Ovary (tissue), 9 donors: Measurements from ENCODE around the gene PROZ. TPM values are rescaled to one million over a fixed set of nuclear protein-coding genes. Genes with fewer than 3 reads are reported as not detected.

Experiments
- DNase-seq, 5 donors: peaks; one replicate each; pipeline ENCODE4 v3.0.0-alpha.2; 2019 to 2020
- H3K27ac ChIP-seq, 2 donors: fragments of 200-600 bp; one replicate each; pipeline versions ENCODE4 v1.5.1 to v1.8.0; 2019 to 2022
- H3K27me3 ChIP-seq: fragments of 200-600 bp; one replicate; pipeline ENCODE4 v1.8.0; 2022
- H3K36me3 ChIP-seq: fragments of 200-600 bp; sonication (generic); one replicate; pipeline ENCODE4 v1.5.1; 2019
- H3K4me1 ChIP-seq: one replicate; pipeline ENCODE4 v1.8.1; 2013; ENCODE audit warnings: mild to moderate bottlenecking, moderate library complexity; ENCODE audit not compliant: insufficient read depth
- H3K4me3 ChIP-seq: fragments of 200-600 bp; sonication (generic); one replicate; pipeline ENCODE4 v1.5.1; 2017
- H3K9me3 ChIP-seq, 2 donors: fragments of 200-600 bp in 1 of 2; sonication (generic) in 1 of 2; one replicate each; pipeline versions ENCODE4 v1.5.1 to v1.8.1; 2013 to 2019; ENCODE audit warnings: mild to moderate bottlenecking in 1 of 2, moderate library complexity in 1 of 2
- CTCF ChIP-seq, 3 donors: fragments of 450-650 bp in 2 of 3; fragments of 200-600 bp in 1 of 3; IDR thresholded peaks; one replicate each; pipeline versions ENCODE4 v1.5.1 to v1.8.0; 2016 to 2022; ENCODE audit warnings: antibody characterized with exemption in 3 of 3, mild to moderate bottlenecking in 1 of 3
- EP300 ChIP-seq: sonication (generic); formaldehyde crosslinking; IDR thresholded peaks from one replicate; pipeline ENCODE4 v1.6.1; 2017; ENCODE audit warnings: antibody characterized with exemption
- POLR2A ChIP-seq: fragments of 450-650 bp; IDR thresholded peaks from one replicate; pipeline ENCODE4 v1.6.1; 2017; ENCODE audit warnings: antibody characterized with exemption, mild to moderate bottlenecking, moderate library complexity
- WGBS, 3 donors: extraction: QIAGEN DNeasy Blood & Tissue Kit in 1 of 3; methylation state at CpG; one replicate each; pipeline versions ENCODE4 v1.1.5 to v1.1.7; 2013 to 2017; 5-methylcytosine and 5-hydroxymethylcytosine counted together
- intact Hi-C, 4 donors: fragments of 100-400 bp; cut with DNase I; formaldehyde crosslinking; loops; one replicate each; pipeline versions ENCODE4 v1.11.0 to v1.15.1; 2022 to 2023
- polyA plus RNA-seq, 2 donors: library from polyadenylated mRNA; stranded (reverse); fragments of 200-250 nt in 1 of 2; fragments of 350-450 nt in 1 of 2; fragmentation: Illumina TruSeq in 1 of 2; extraction: RNeasy Lipid Tissue Mini Kit (QIAGEN cat#74804) in 1 of 2; gene quantifications; one replicate each; pipeline ENCODE4 v1.2.3, GENCODE V29; 2013 to 2014
- total RNA-seq, 7 donors: library from RNA; depleted of rRNA in 2 of 7; stranded (reverse); fragments of >200 nt in 2 of 7; fragmentation: NEBNext Ultra II Directional in 3 of 7; extraction: Animal tissue kit (Norgen Biotek cat#: 25700) in 3 of 7; gene quantifications; one replicate each; pipeline versions ENCODE4 v1.1.0 to v1.2.4, GENCODE V29; 2016 to 2023
- donor health status: DM: no; HTN: no; CAD: no; lungs with moderate emphysema.
- donor health status: DM: no; HTN: no; CAD: no.
- donor health status: Bipolar disorder and iron deficiency.
- donor health status: DM: yes; HTN: yes; CAD: no.
- donor health status: DM: no; HTN: no; CAD: no.
- donor health status: DM: yes; HTN: yes; CAD: no.

The PROZ gene
- total and polyA plus RNA-seq, 9 donors, result not detected

DNA sequence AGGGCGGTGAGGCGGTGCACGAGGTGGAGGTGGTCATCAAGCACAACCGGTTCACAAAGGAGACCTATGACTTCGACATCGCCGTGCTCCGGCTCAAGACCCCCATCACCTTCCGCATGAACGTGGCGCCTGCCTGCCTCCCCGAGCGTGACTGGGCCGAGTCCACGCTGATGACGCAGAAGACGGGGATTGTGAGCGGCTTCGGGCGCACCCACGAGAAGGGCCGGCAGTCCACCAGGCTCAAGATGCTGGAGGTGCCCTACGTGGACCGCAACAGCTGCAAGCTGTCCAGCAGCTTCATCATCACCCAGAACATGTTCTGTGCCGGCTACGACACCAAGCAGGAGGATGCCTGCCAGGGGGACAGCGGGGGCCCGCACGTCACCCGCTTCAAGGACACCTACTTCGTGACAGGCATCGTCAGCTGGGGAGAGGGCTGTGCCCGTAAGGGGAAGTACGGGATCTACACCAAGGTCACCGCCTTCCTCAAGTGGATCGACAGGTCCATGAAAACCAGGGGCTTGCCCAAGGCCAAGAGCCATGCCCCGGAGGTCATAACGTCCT lies 9.4 kb upstream of the PROZ start:
- Histone ChIP-seq H3K27ac (no peak overlapping the region), H3K4me3 (no peak overlapping the region), H3K9me3 (no peaks in the 10 kb centered on the region), H3K36me3 (no peaks in the 10 kb centered on the region), H3K4me1 (peaks cover 5% of the 10 kb centered on the region), H3K27me3 (no peaks in the 10 kb centered on the region)
- intact Hi-C loops, result no loop called here
- no peak for TF ChIP-seq CTCF (IDR thresholded peaks at IDR 0.05)
- TF ChIP-seq EP300, result no peak
- TF ChIP-seq POLR2A, result no peak
- peak in 1 of 5 donors; percentile 16 for DNase-seq
- 91 to 93% (median 93%) methylated on average over 38 of the region's 38 CpGs for WGBS, 3 donors

DNA sequence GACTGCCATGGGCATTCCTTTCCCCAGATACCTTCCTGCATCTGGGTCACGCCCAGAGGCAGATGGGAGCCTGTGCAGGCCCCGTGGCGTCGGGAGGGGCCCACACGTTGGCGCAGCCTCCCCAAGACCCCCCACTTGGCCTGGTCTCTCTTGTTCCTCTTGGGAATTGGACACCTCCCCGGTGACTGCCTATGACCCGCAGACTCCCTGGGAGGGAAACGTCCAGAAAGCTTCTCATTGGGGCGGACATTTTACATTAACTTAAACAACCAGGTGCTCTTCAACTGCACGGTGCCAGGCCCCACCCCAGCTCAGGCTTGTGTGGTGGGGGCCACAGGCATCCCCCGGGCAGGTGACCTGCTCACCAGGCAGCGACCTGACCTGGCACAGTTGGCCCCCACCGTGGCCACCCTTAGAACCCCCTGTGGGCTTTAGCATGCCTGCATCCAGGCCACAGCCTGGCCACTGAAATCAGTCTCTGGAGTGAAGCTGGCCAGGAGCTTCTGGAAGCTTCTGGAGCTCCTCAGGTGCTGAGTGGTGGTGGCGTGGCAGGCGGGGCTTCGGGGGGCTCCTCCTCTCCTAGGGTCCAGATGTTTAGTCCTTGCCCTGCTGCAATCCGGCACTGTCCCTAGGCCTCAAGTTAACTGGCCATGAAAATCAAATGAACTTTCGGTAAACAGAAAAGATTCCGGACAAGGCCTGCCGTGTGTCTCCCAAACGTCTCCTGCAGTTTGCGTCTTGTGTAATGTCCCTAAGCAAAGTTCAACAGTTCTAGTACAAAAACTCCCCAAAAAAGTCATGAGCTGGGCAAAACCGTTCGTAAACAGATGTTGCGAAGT lies 8.5 kb upstream of the PROZ start:
- Histone ChIP-seq H3K27ac (no peak overlapping the region), H3K9me3 (no peaks in the 10 kb centered on the region), H3K36me3 (no peaks in the 10 kb centered on the region), H3K27me3 (no peaks in the 10 kb centered on the region), H3K4me1 (peaks cover 5% of the 10 kb centered on the region), H3K4me3 (no peak overlapping the region)
- TF ChIP-seq CTCF (IDR thresholded peaks at IDR 0.05), result no peak
- peak in 1 of 5 donors; percentile 10 for DNase-seq
- intact Hi-C loops, result loop anchor here in 1 of 4 donors (10.0 kb wide), 2 partner anchors 55 to 215 kb away; partner anchors contain the start of genes CUL4A, GRTP1 and PCID2
- 90 to 92% (median 92%) methylated on average over 26 of the region's 26 CpGs for WGBS, 3 donors

GRCh38 chr13:113150550-113151365 lies 7.7 kb upstream of the PROZ start:
- Histone ChIP-seq H3K27me3 (no peaks in the 10 kb centered on the region), H3K4me1 (peaks cover 5% of the 10 kb centered on the region), H3K36me3 (no peaks in the 10 kb centered on the region), H3K4me3 (no peak overlapping the region), H3K27ac (no peak overlapping the region), H3K9me3 (no peaks in the 10 kb centered on the region)
- TF ChIP-seq POLR2A (no peak), EP300 (no peak), CTCF (IDR thresholded peaks at IDR 0.05) (no peak)
- no peak for DNase-seq
- WGBS, 3 donors, result 91 to 92% (median 91%) methylated on average over 31 of the region's 31 CpGs
- intact Hi-C loops, result loop anchor here in 1 of 4 donors (10.0 kb wide), 2 partner anchors 54 to 214 kb away; partner anchors contain the start of genes CUL4A, GRTP1 and PCID2
